ENCODE measurements around the gene NKX1-2.
"Not testable (repeated sequence)": the region's sequence is repeated elsewhere in the genome, so short reads cannot be mapped to it uniquely, and the experiment has no call there.

NKX1-2 gene

DNA sequence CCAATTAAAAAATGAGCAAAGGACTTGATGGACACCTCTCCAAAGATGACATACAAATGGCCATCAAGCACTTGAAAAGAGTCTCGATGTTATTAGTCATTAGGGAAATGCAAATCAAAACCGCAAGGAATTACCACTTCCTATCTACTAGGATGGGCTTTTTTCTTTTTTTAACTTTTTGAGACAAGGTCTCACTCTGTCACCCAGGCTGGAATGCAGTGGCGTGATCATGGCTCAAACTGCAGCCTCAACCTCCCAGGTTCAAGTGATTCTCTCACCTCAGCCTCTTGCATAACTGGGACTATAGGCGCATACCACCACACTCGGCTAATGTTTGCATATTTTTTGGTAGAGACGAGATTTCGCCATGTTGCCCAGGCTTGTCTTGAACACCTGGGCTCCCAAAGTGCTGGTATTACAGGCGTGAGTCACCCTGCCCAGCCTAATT lies 13.6 kb downstream of the NKX1-2 start:
- no peaks in the 10 kb centered on the region for H3K4me1 ChIP-seq (ENCODE audit: control insufficient read depth in 2 of 2, insufficient read depth in 2 of 2, low read length in 2 of 2)
- no peaks in the 10 kb centered on the region for H3K9me3 ChIP-seq (ENCODE audit: control insufficient read depth in 2 of 2, low read length in 2 of 2)
- H3K27ac ChIP-seq (ENCODE audit: low read depth in 2 of 2, low read length in 2 of 2) = no peak overlapping the region
- no peaks in the 10 kb centered on the region for H3K36me3 ChIP-seq (ENCODE audit: control insufficient read depth in 2 of 2, insufficient read depth in 2 of 2, low read length in 2 of 2)
- H3K27me3 ChIP-seq (ENCODE audit: control insufficient read depth in 2 of 2, insufficient read depth in 2 of 2, low read length in 2 of 2) = no peaks in the 10 kb centered on the region
- no peak overlapping the region for H3K9ac ChIP-seq (ENCODE audit: low read depth in 1 of 2, low read length in 2 of 2)
- no peak overlapping the region for H3K4me3 ChIP-seq (ENCODE audit: low read length in 2 of 2)

DNA sequence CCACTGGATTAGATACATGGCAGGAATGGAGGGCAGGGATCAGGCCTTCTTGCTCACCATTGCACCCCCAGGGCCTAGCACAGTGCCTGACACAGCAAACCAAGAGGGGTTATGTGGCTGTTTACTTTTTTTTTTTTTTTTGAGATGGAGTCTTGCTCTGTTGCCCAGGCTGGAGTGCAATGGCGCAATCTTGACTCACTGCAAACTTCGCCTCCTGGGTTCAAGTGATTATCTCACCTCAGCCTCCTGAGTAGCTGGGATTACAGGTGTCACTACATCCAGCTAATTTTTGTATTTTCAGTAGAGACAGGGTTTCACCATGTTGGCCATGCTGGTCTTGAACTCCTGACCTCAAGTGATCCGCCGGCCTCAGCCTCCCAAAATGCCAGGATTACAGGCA lies 14.2 kb downstream of the NKX1-2 start:
- not testable (repeated sequence) for H3K27ac ChIP-seq (ENCODE audit: low read depth in 2 of 2, low read length in 2 of 2); H3K4me1 ChIP-seq (ENCODE audit: control insufficient read depth in 2 of 2, insufficient read depth in 2 of 2, low read length in 2 of 2); H3K9me3 ChIP-seq (ENCODE audit: control insufficient read depth in 2 of 2, low read length in 2 of 2); H3K36me3 ChIP-seq (ENCODE audit: control insufficient read depth in 2 of 2, insufficient read depth in 2 of 2, low read length in 2 of 2); H3K4me3 ChIP-seq (ENCODE audit: low read length in 2 of 2); H3K9ac ChIP-seq (ENCODE audit: low read depth in 1 of 2, low read length in 2 of 2); H3K27me3 ChIP-seq (ENCODE audit: control insufficient read depth in 2 of 2, insufficient read depth in 2 of 2, low read length in 2 of 2)

DNA sequence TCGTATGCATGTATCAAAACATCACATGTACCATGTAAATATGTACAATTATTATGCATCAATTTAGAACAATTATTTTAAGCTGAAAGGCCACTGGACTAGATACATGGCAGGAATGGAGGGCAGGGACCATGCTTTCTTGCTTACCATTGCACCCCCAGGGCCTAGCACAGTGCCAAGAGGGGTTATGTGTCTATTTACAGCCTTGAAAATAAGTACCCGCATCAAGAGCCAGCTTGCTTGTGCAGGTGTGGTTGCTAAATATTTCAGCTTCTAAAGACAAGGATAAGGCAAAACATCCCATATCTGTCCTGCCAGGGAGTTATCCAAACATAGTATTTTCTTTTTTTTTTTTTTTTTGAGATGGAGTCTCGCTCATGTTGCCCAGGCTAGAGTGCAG lies 16.4 kb downstream of the NKX1-2 start:
- no peaks in the 10 kb centered on the region for H3K36me3 ChIP-seq (ENCODE audit: control insufficient read depth in 2 of 2, insufficient read depth in 2 of 2, low read length in 2 of 2)
- no peaks in the 10 kb centered on the region for H3K9me3 ChIP-seq (ENCODE audit: control insufficient read depth in 2 of 2, low read length in 2 of 2)
- peaks cover 0 to 7% of the 10 kb centered on the region in 2 donors for H3K27me3 ChIP-seq (ENCODE audit: control insufficient read depth in 2 of 2, insufficient read depth in 2 of 2, low read length in 2 of 2)
- H3K4me1 ChIP-seq (ENCODE audit: control insufficient read depth in 2 of 2, insufficient read depth in 2 of 2, low read length in 2 of 2) = no peaks in the 10 kb centered on the region
- H3K4me3 ChIP-seq (ENCODE audit: low read length in 2 of 2) = no peak overlapping the region
- H3K27ac ChIP-seq (ENCODE audit: low read depth in 2 of 2, low read length in 2 of 2) = no peak overlapping the region
- no peak overlapping the region for H3K9ac ChIP-seq (ENCODE audit: low read depth in 1 of 2, low read length in 2 of 2)

DNA sequence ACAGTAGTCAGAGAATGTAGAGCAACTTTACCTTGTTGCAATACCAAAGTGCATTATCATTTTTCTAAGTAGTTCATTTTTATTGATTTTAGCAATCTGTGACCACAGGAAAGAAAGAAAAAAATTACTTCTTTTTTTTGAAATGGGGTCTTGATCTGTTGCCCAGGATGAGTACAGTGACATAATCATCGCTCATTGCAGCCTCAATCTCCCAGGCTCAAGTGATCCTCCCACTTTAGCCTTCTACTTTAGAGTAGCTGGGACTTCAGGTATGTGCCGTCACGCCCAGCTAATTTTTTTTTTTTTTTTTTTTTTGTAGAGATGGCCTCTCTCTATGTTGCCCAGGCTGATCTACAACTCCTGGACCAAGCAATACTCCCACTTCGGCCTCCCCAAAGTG lies 19.8 kb downstream of the NKX1-2 start:
- Histone ChIP-seq H3K9ac (ENCODE audit: low read depth in 1 of 2, low read length in 2 of 2) (no peak overlapping the region), H3K9me3 (ENCODE audit: control insufficient read depth in 2 of 2, low read length in 2 of 2) (no peaks in the 10 kb centered on the region), H3K4me3 (ENCODE audit: low read length in 2 of 2) (no peak overlapping the region), H3K27me3 (ENCODE audit: control insufficient read depth in 2 of 2, insufficient read depth in 2 of 2, low read length in 2 of 2) (peaks cover 0 to 7% of the 10 kb centered on the region in 2 donors), H3K4me1 (ENCODE audit: control insufficient read depth in 2 of 2, insufficient read depth in 2 of 2, low read length in 2 of 2) (no peaks in the 10 kb centered on the region), H3K36me3 (ENCODE audit: control insufficient read depth in 2 of 2, insufficient read depth in 2 of 2, low read length in 2 of 2) (no peaks in the 10 kb centered on the region), H3K27ac (ENCODE audit: low read depth in 2 of 2, low read length in 2 of 2) (no peak overlapping the region)

DNA sequence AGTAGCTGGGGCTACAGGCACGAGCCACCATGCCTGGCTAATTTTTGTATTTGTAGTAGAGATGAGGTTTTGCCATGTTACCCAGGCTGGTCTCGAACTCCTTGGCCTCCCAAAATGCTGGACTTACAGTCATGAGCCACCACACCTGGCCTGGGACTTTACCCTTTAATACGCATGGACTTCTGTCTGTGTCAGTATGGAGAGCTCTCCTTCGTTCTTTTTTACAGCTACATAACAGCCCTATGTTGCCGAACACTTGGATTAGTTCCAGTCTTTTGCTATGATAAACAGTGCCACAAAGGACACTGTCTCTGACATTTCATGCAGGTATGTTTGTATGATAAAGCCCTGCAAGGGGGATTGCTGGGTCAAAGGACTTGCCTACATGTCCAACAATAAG lies 20.3 kb downstream of the NKX1-2 start:
- no peaks in the 10 kb centered on the region for H3K36me3 ChIP-seq (ENCODE audit: control insufficient read depth in 2 of 2, insufficient read depth in 2 of 2, low read length in 2 of 2)
- H3K27ac ChIP-seq (ENCODE audit: low read depth in 2 of 2, low read length in 2 of 2) = no peak overlapping the region
- no peaks in the 10 kb centered on the region for H3K4me1 ChIP-seq (ENCODE audit: control insufficient read depth in 2 of 2, insufficient read depth in 2 of 2, low read length in 2 of 2)
- H3K4me3 ChIP-seq (ENCODE audit: low read length in 2 of 2) = no peak overlapping the region
- no peak overlapping the region for H3K9ac ChIP-seq (ENCODE audit: low read depth in 1 of 2, low read length in 2 of 2)
- H3K27me3 ChIP-seq (ENCODE audit: control insufficient read depth in 2 of 2, insufficient read depth in 2 of 2, low read length in 2 of 2) = peaks cover 0 to 7% of the 10 kb centered on the region in 2 donors
- no peaks in the 10 kb centered on the region for H3K9me3 ChIP-seq (ENCODE audit: control insufficient read depth in 2 of 2, low read length in 2 of 2)

DNA sequence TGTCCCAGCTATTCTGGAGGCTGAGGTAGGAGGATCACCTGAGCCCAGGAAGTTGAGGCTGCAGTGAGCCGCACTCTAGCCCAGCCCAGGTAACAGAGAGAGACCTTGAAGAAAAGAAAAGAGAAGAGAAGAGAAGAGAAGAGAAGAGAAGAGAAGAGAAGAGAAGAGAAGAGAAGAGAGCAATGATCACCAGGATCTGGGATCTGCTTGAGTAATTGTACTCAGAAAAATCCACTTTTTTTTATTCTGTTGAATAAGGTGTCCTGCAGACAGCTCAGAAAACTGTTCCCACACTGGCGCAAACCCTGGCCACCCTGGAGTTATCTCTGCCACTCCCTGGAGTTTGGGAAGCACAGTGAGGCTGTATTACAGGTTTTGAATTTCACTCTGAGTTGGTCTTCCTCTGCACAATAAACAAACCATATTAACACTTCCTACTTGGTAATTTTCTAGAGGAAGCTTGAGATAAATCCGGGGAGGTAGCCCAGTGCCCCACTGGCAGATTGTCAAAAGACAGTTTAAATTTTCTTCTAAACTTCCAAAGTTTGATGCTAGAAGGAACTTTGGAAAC lies 21.5 kb downstream of the NKX1-2 start:
- no peak overlapping the region for H3K4me3 ChIP-seq (ENCODE audit: low read length in 2 of 2)
- H3K27ac ChIP-seq (ENCODE audit: low read depth in 2 of 2, low read length in 2 of 2) = no peak overlapping the region
- no peaks in the 10 kb centered on the region for H3K9me3 ChIP-seq (ENCODE audit: control insufficient read depth in 2 of 2, low read length in 2 of 2)
- peaks cover 3 to 7% of the 10 kb centered on the region in 2 donors for H3K27me3 ChIP-seq (ENCODE audit: control insufficient read depth in 2 of 2, insufficient read depth in 2 of 2, low read length in 2 of 2)
- no peaks in the 10 kb centered on the region for H3K4me1 ChIP-seq (ENCODE audit: control insufficient read depth in 2 of 2, insufficient read depth in 2 of 2, low read length in 2 of 2)
- no peak overlapping the region for H3K9ac ChIP-seq (ENCODE audit: low read depth in 1 of 2, low read length in 2 of 2)
- H3K36me3 ChIP-seq (ENCODE audit: control insufficient read depth in 2 of 2, insufficient read depth in 2 of 2, low read length in 2 of 2) = no peaks in the 10 kb centered on the region

DNA sequence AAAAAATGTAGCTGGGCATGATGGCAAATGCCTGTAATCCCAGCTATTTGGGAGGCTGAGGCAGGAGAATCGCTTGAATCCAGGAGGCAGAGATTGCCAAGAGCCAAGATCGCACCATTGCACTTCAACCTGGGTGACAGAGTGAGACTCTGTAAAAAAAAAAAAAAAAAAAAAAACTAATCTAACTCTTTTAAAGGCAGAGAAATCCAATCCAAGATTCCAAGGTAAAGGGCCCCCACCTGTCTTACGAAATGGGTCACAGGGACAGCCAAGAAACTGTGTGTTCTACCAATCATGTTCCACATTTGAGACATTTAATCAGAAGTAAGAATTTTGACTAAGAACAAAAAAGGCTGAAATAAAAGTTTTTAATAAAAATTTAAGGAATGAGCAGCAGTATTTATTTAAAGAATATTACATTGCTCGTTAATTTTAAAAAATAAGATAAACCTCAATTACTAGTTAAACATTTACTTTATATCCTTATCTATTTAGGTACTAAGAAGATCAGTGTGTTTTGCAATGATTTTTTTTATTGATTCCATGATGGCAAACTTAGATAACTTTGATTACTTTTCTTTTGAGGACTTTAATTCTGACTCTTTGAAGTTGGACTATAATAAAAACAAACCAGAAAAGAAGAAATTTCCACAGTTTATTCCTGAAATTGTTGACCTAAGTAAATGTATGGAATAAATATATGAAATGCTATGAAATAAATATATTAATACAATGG lies 24.4 kb downstream of the NKX1-2 start:
- Histone ChIP-seq H3K27ac (ENCODE audit: low read depth in 2 of 2, low read length in 2 of 2) (no peak overlapping the region), H3K4me1 (ENCODE audit: control insufficient read depth in 2 of 2, insufficient read depth in 2 of 2, low read length in 2 of 2) (peaks cover 0 to under 1% of the 10 kb centered on the region in 2 donors), H3K9me3 (ENCODE audit: control insufficient read depth in 2 of 2, low read length in 2 of 2) (no peaks in the 10 kb centered on the region), H3K9ac (ENCODE audit: low read depth in 1 of 2, low read length in 2 of 2) (no peak overlapping the region), H3K36me3 (ENCODE audit: control insufficient read depth in 2 of 2, insufficient read depth in 2 of 2, low read length in 2 of 2) (no peaks in the 10 kb centered on the region), H3K27me3 (ENCODE audit: control insufficient read depth in 2 of 2, insufficient read depth in 2 of 2, low read length in 2 of 2) (peaks cover 7% of the 10 kb centered on the region in 2 donors), H3K4me3 (ENCODE audit: low read length in 2 of 2) (no peak overlapping the region)

DNA sequence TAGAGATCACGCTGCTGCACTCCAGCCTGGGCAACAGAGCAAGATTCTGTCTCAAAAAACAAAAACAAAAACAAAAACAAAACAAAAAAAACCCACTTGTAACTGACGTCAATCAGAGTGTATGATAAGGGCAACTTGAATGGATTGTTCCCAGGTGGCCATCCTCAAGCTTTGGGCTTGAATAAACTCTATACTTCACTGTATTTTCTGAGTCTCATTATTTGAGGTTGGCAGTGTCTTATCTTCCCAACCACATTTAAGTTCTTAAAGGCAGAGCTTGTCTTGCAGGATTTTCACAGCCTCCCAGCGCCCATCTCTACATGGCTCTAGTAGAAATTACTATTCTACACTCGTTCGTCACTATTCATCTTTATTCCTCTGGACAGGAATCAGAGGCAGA lies 26.0 kb downstream of the NKX1-2 start:
- no peak overlapping the region for H3K4me3 ChIP-seq (ENCODE audit: low read length in 2 of 2)
- peaks cover 3 to 6% of the 10 kb centered on the region in 2 donors for H3K4me1 ChIP-seq (ENCODE audit: control insufficient read depth in 2 of 2, insufficient read depth in 2 of 2, low read length in 2 of 2)
- no peak overlapping the region for H3K9ac ChIP-seq (ENCODE audit: low read depth in 1 of 2, low read length in 2 of 2)
- no peaks in the 10 kb centered on the region for H3K36me3 ChIP-seq (ENCODE audit: control insufficient read depth in 2 of 2, insufficient read depth in 2 of 2, low read length in 2 of 2)
- no peak overlapping the region for H3K27ac ChIP-seq (ENCODE audit: low read depth in 2 of 2, low read length in 2 of 2)
- no peaks in the 10 kb centered on the region for H3K9me3 ChIP-seq (ENCODE audit: control insufficient read depth in 2 of 2, low read length in 2 of 2)
- H3K27me3 ChIP-seq (ENCODE audit: control insufficient read depth in 2 of 2, insufficient read depth in 2 of 2, low read length in 2 of 2) = peaks cover 0 to 7% of the 10 kb centered on the region in 2 donors

DNA sequence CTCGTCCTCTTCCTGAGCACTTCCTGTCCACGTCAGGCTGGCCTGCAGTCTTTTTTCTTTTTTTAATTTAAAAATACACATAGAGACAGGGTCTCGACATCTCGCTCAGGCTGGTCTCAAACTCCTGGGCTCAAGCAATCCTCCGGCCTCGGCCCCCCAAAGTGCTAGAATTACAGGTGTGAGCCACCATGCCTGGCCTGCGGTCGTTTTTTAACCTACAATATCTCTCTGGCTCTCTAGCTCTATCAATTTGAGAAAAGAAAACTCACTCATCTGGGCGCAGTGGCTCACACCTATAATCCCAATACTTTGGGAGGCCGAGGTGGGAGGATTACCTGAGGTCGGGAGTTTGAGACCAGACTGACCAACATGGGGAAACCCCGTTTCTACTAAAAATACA lies 27.1 kb downstream of the NKX1-2 start:
- Histone ChIP-seq H3K9me3 (ENCODE audit: control insufficient read depth in 2 of 2, low read length in 2 of 2) (no peaks in the 10 kb centered on the region), H3K27me3 (ENCODE audit: control insufficient read depth in 2 of 2, insufficient read depth in 2 of 2, low read length in 2 of 2) (peaks cover 0 to 7% of the 10 kb centered on the region in 2 donors), H3K36me3 (ENCODE audit: control insufficient read depth in 2 of 2, insufficient read depth in 2 of 2, low read length in 2 of 2) (no peaks in the 10 kb centered on the region), H3K4me1 (ENCODE audit: control insufficient read depth in 2 of 2, insufficient read depth in 2 of 2, low read length in 2 of 2) (peaks cover 6% of the 10 kb centered on the region in 2 donors), H3K9ac (ENCODE audit: low read depth in 1 of 2, low read length in 2 of 2) (no peak overlapping the region), H3K27ac (ENCODE audit: low read depth in 2 of 2, low read length in 2 of 2) (no peak overlapping the region), H3K4me3 (ENCODE audit: low read length in 2 of 2) (no peak overlapping the region)

DNA sequence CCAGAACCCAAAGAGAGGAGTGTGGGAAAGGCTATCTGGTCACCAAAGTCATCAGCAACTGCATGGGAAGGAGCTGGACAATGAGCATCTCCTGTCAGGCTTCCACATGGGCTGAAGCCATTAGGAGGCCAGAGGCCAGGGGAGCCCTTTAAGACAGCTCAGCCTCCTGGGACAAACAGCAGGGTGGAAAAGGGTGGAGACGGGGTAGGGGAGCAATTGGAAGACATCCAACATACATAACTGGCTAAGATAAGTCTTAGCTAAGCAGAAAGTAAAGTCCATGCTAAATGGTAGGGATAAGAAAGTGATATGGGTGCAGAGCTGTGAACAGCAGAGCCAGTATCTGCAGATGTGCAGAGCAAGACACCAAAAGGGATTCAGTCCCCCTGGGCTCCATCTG lies 29.6 kb downstream of the NKX1-2 start:
- Histone ChIP-seq H3K36me3 (ENCODE audit: control insufficient read depth in 2 of 2, insufficient read depth in 2 of 2, low read length in 2 of 2) (no peaks in the 10 kb centered on the region), H3K4me3 (ENCODE audit: low read length in 2 of 2) (no peak overlapping the region), H3K9me3 (ENCODE audit: control insufficient read depth in 2 of 2, low read length in 2 of 2) (no peaks in the 10 kb centered on the region), H3K9ac (ENCODE audit: low read depth in 1 of 2, low read length in 2 of 2) (no peak overlapping the region), H3K4me1 (ENCODE audit: control insufficient read depth in 2 of 2, insufficient read depth in 2 of 2, low read length in 2 of 2) (peaks cover 11 to 13% of the 10 kb centered on the region in 2 donors), H3K27ac (ENCODE audit: low read depth in 2 of 2, low read length in 2 of 2) (no peak overlapping the region), H3K27me3 (ENCODE audit: control insufficient read depth in 2 of 2, insufficient read depth in 2 of 2, low read length in 2 of 2) (peaks cover 0 to 7% of the 10 kb centered on the region in 2 donors)

Data from mucosa of rectum (tissue), 2 donors.